Measurements from ENCODE around the gene ZP2. TPM values are rescaled to one million over a fixed set of nuclear protein-coding genes. Genes with fewer than 3 reads are reported as not detected.

ZP2 gene
- total and polyA plus RNA-seq, 9 of the 15 experiments (the other 6 are each of a cell fraction or from before 2014, with no cell fraction given), result not detected

DNA sequence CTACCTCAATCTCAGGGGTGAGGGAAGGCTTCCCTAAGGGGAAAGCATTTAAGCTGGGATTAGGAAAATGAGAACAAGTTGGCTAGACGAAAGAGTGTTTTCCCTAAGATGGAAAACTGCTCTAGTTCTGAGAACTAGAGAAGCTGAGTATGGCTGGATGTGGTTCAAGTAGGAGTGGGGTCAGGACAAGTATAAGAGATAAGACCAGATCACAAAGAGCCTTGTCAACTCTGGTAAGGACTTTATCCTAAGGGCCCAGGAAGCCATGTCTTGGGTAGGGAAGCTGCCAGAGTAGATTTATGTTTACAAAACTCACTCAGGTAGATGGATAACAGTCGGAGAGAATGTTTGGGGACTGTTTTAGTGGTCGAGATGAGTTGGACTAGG lies 23.8 kb upstream of the ZP2 start (continued):
- TF ChIP-seq NUFIP1 (IDR thresholded peaks at IDR 0.05; ENCODE audit: partially characterized antibody) (no peak), ARID1B (IDR thresholded peaks at IDR 0.05) (peak; percentile 25; the same call in 1 of the 2 replicates), KDM1A (IDR thresholded peaks at IDR 0.05) (no peak)

DNA sequence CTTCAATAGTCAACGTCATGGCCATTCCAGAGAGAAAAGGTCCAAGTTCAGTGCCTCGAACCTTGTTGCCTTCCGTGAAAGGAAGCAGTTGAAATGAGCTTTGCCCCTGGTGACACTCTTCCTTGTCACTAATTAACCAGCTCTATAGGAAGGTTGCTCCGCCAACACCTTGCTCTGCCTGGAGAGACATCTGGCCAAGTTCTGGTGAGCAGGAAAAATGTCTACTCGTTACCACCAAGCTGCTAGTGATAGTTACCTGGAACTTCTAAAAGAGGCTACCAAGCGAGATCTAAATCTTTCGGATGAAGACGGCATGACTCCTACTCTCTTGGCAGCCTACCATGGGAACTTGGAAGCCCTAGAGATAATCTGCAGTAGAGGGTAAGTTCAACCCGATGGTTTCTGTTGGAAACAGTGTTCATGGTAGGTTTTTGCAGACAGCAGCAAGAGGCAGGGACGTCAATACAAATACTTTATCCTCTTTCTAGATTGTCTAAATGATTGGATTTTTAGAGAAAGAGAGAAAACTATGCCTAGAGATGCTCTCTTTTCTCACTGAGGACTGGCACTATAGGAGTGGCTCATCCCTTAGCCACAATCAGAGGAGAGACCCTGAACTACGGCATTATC lies 22.3 kb upstream of the ZP2 start, which contains the start of gene ANKS4B:
Gene ANKS4B (plus strand): TSS at position 179 of the 630 bp plus-strand sequence. CDS start 39 bp downstream, at position 218.
- CTCF ChIA-PET (ENCODE audit: low intra/inter-chr PET ratio), result no interaction called here
- no peak within 1 kb of the TSS for H3K4me3 ChIP-seq
- 12% methylated on average over 11 of the region's 11 CpGs for WGBS (ENCODE audit: insufficient coverage, low coverage, missing lambda C conversion rate)
- BruUV-seq (replicated peaks), result no TSS peak
- intact Hi-C loops (cut with micrococcal nuclease) (no loop called here), in situ Hi-C loops (cut with MboI) (no loop called here)
- ATAC-seq (no peak), FAIRE-seq (peak; percentile 55), DNase-seq (ENCODE audit: extremely low read depth in 1 of 4, low spot score in 3 of 4) (no peak)
- no peaks in the 10 kb centered on the region; a peak in 1 of 5 replicates for H3K27me3 ChIP-seq (ENCODE audit: control insufficient read depth in 2 of 2, insufficient read depth in 2 of 2, low read length in 2 of 2)
- H3K9me1 ChIP-seq (ENCODE audit: control insufficient read depth, insufficient read depth, low read length), result no peaks in the 10 kb centered on the region
- no peak within 1 kb of the TSS for H3K9ac ChIP-seq (ENCODE audit: insufficient read depth in 1 of 2, low read depth in 2 of 2, low read length in 2 of 2)
- H3K4me1 ChIP-seq (replicated peaks in 1 of 2; ENCODE audit: control insufficient read depth in 2 of 2, insufficient read depth in 2 of 2, low read length in 2 of 2), result peaks cover 7 to 15% of the 10 kb centered on the region in 2 experiments; a peak in 3 of 5 replicates
- H3K27ac ChIP-seq (ENCODE audit: extremely low read depth, low read depth, low read length), result no peak within 1 kb of the TSS
- H3K9me3 ChIP-seq (replicated peaks; ENCODE audit: control insufficient read depth, insufficient read depth, low read depth, low read length), result no peaks in the 10 kb centered on the region
- POLR2A ChIA-PET, result interaction anchor here (1.1 kb wide), 1 partner anchor 9 kb away, joined by 3 read pairs; no protein-coding TSS in a partner anchor
- H2AFZ ChIP-seq (ENCODE audit: low read depth, low read length), result 0 out of 2 replicates have a peak within 1 kb of the TSS, but pooled peaks have one; percentile 26
- H3K36me3 ChIP-seq (ENCODE audit: control insufficient read depth, insufficient read depth, low read length), result no peaks in the 10 kb centered on the region
- H4K20me1 ChIP-seq (replicated peaks; ENCODE audit: control insufficient read depth, insufficient read depth, low read length), result no peaks in the 10 kb centered on the region
- TF ChIP-seq HDAC2 (IDR thresholded peaks at IDR 0.05), result no peak
- peak; percentile 89 for TF ChIP-seq HMBOX1 (IDR thresholded peaks at IDR 0.05)
- no peak for TF ChIP-seq NUFIP1 (IDR thresholded peaks at IDR 0.05; ENCODE audit: partially characterized antibody)
- no peak for TF ChIP-seq DNMT1 (IDR thresholded peaks at IDR 0.05)
- H3K4me2 ChIP-seq (ENCODE audit: insufficient read depth, low read length), result no peak within 1 kb of the TSS
- no peaks in the 10 kb centered on the region for H3K79me2 ChIP-seq (ENCODE audit: control insufficient read depth, insufficient read depth, low read length)
